Neural cell (in vitro differentiated cells): ENCODE data around the gene LRRK1. TPM values are rescaled to one million over a fixed set of nuclear protein-coding genes. Genes with fewer than 3 reads are reported as not detected.

Experiments used
- H2AFZ ChIP-seq: fragments of 200-600, 300-800 bp; sonication (generic), shearing (Covaris generic); 2 replicates; pipeline ENCODE4 v1.6.0; 2014; ENCODE audit warnings: low read depth, mild to moderate bottlenecking, antibody characterized with exemption, low read length, moderate library complexity
- H3F3A ChIP-seq: fragments of 200-600 bp; shearing (Covaris generic); 2 replicates; pipeline ENCODE4 v1.6.1; 2016; ENCODE audit warnings: mild to moderate bottlenecking, moderate library complexity, mixed read lengths, antibody characterized with exemption, low read length; ENCODE audit not compliant: insufficient read depth, poor library complexity, severe bottlenecking
- H3K27ac ChIP-seq: fragments of 200-600, 300-800 bp; sonication (generic), shearing (Covaris generic); 2 replicates; pipeline ENCODE4 v1.5.1; 2014; ENCODE audit warnings: mild to moderate bottlenecking, low read length, moderate library complexity
- H3K27me3 ChIP-seq: fragments of 300-800, 200-600 bp; sonication (generic), shearing (Covaris generic); 2 replicates; pipeline ENCODE4 v1.6.0; 2014; ENCODE audit warnings: mild to moderate bottlenecking, low read depth, low read length, moderate library complexity; ENCODE audit not compliant: insufficient read depth
- H3K36me3 ChIP-seq: fragments of 300-800, 200-600 bp; sonication (generic), shearing (Covaris generic); 2 replicates; pipeline ENCODE4 v1.5.1; 2014; ENCODE audit warnings: mild to moderate bottlenecking, antibody characterized with exemption, low read length, moderate library complexity; ENCODE audit not compliant: insufficient read depth
- H3K4me2 ChIP-seq: fragments of 300-800, 200-600 bp; sonication (generic), shearing (Covaris generic); 2 replicates; pipeline ENCODE4 v1.6.0; 2014; ENCODE audit warnings: mild to moderate bottlenecking, low read length
- H3K4me3 ChIP-seq: fragments of 300-800, 200-600 bp; sonication (generic), shearing (Covaris generic); 2 replicates; pipeline ENCODE4 v1.5.1; 2014; ENCODE audit warnings: mild to moderate bottlenecking, low read length, moderate library complexity
- H3K79me2 ChIP-seq: fragments of 200-600 bp; shearing (Covaris generic); replicated peaks from 2 replicates; pipeline ENCODE4 v1.6.0; 2014; ENCODE audit warnings: mild to moderate bottlenecking, low read length, moderate library complexity; ENCODE audit not compliant: insufficient read depth
- H3K9ac ChIP-seq: fragments of 300-800, 200-600 bp; sonication (generic), shearing (Covaris generic); 2 replicates; pipeline ENCODE4 v1.6.1; 2016; ENCODE audit warnings: mild to moderate bottlenecking, low read length, mixed read lengths
- H3K9me2 ChIP-seq: fragments of 200-600 bp; shearing (Covaris generic); 2 replicates; pipeline ENCODE4 v1.6.1; 2016; ENCODE audit warnings: mild to moderate bottlenecking, low read length, mixed read lengths; ENCODE audit not compliant: insufficient read depth
- H3K9me3 ChIP-seq: fragments of 200-600, 300-800 bp; sonication (generic), shearing (Covaris generic); 2 replicates; pipeline ENCODE4 v1.6.1; 2016; ENCODE audit warnings: mild to moderate bottlenecking, mixed run types, low read length, moderate library complexity, mixed read lengths
- H4K20me1 ChIP-seq: fragments of 200-600 bp; shearing (Covaris generic); 2 replicates; pipeline ENCODE4 v1.6.1; 2016; ENCODE audit warnings: mild to moderate bottlenecking, mixed run types; ENCODE audit not compliant: insufficient read depth
- CTCF ChIP-seq: fragments of 450-650 bp; IDR thresholded peaks from 2 replicates; pipeline ENCODE4 v1.5.1; 2014; ENCODE audit warnings: antibody characterized with exemption, mild to moderate bottlenecking, moderate library complexity; ENCODE audit not compliant: poor library complexity, severe bottlenecking
- EP300 ChIP-seq: fragments of 450-650 bp; conservative IDR thresholded peaks from 2 replicates; pipeline ENCODE4 v1.6.1; 2014; ENCODE audit warnings: antibody characterized with exemption, mild to moderate bottlenecking, moderate library complexity; ENCODE audit not compliant: poor library complexity, severe bottlenecking
- EZH2 ChIP-seq: fragments of 200-600, 300-800 bp; shearing (Covaris generic), sonication (generic); IDR thresholded peaks from 2 replicates; pipeline ENCODE4 v1.6.1; 2014; ENCODE audit warnings: antibody characterized with exemption, low read length, borderline replicate concordance, mild to moderate bottlenecking; ENCODE audit not compliant: insufficient read depth, poor library complexity, severe bottlenecking
- MXI1 ChIP-seq: fragments of 450-650 bp; conservative IDR thresholded peaks from 2 replicates; pipeline ENCODE4 v1.6.1; 2014; ENCODE audit warnings: antibody characterized with exemption, mild to moderate bottlenecking; ENCODE audit not compliant: poor library complexity, severe bottlenecking
- POLR2AphosphoS5 ChIP-seq: IDR thresholded peaks from 2 replicates; pipeline ENCODE4 v1.6.1; 2012
- RAD21 ChIP-seq: fragments of 450-650 bp; conservative IDR thresholded peaks from 2 replicates; pipeline ENCODE4 v1.6.1; 2014; ENCODE audit warnings: antibody characterized with exemption, mild to moderate bottlenecking, moderate library complexity
- REST ChIP-seq: IDR thresholded peaks from 2 replicates; pipeline ENCODE4 v1.6.1; 2012; ENCODE audit warnings: borderline replicate concordance
- SMC3 ChIP-seq: fragments of 450-650 bp; conservative IDR thresholded peaks from 2 replicates; pipeline ENCODE4 v1.6.1; 2014; ENCODE audit warnings: antibody characterized with exemption, mild to moderate bottlenecking, moderate library complexity; ENCODE audit not compliant: poor library complexity
- TAF1 ChIP-seq: IDR thresholded peaks from 2 replicates; pipeline ENCODE4 v1.6.1; 2012; ENCODE audit warnings: low read depth
- polyA plus RNA-seq: library from polyadenylated mRNA; depleted of rRNA; stranded (reverse); fragments of >200 nt; gene quantifications from 2 replicates; pipeline ENCODE4 v1.2.3, GENCODE V29; 2014

Gene LRRK1
- polyA plus RNA-seq, 1 donor from 2014 or later, result 0.06 TPM

- Histone ChIP-seq H3K27ac (no peak overlapping the region), H3K27me3 (no peaks in the 10 kb centered on the region), H3K9me3 (no peaks in the 10 kb centered on the region), H3K79me2 (no peaks in the 10 kb centered on the region), H3K9me2 (no peaks in the 10 kb centered on the region), H3K36me3 (no peaks in the 10 kb centered on the region), H4K20me1 (no peaks in the 10 kb centered on the region), H3K9ac (no peak overlapping the region), H3F3A (no peaks in the 10 kb centered on the region), H2AFZ (no peak overlapping the region), H3K4me3 (no peak overlapping the region), H3K4me2 (no peak overlapping the region)
- TF ChIP-seq POLR2AphosphoS5 (no peak), RAD21 (no peak), CTCF (no peak), SMC3 (no peak), REST (no peak), TAF1 (no peak), EP300 (no peak)
Measured at GRCh38 chr15:100944244-100944895, 25.2 kb downstream of the LRRK1 start.

GRCh38 chr15:100944986-100945385 lies 25.8 kb downstream of the LRRK1 start:
- Histone ChIP-seq H3F3A (no peaks in the 10 kb centered on the region), H3K9me3 (no peaks in the 10 kb centered on the region), H4K20me1 (no peaks in the 10 kb centered on the region), H2AFZ (no peak overlapping the region), H3K27ac (no peak overlapping the region), H3K36me3 (no peaks in the 10 kb centered on the region), H3K4me3 (no peak overlapping the region), H3K79me2 (no peaks in the 10 kb centered on the region), H3K9ac (no peak overlapping the region), H3K9me2 (no peaks in the 10 kb centered on the region), H3K4me2 (no peak overlapping the region), H3K27me3 (no peaks in the 10 kb centered on the region)
- TF ChIP-seq CTCF, result no peak
- no peak for TF ChIP-seq EZH2
- TF ChIP-seq SMC3, result no peak
- no peak for TF ChIP-seq TAF1
- no peak for TF ChIP-seq POLR2AphosphoS5
- TF ChIP-seq MXI1, result no peak
- no peak for TF ChIP-seq REST
- TF ChIP-seq EP300, result no peak
- no peak for TF ChIP-seq RAD21
